ENCODE results near the gene SHLD1.

Gene SHLD1

DNA sequence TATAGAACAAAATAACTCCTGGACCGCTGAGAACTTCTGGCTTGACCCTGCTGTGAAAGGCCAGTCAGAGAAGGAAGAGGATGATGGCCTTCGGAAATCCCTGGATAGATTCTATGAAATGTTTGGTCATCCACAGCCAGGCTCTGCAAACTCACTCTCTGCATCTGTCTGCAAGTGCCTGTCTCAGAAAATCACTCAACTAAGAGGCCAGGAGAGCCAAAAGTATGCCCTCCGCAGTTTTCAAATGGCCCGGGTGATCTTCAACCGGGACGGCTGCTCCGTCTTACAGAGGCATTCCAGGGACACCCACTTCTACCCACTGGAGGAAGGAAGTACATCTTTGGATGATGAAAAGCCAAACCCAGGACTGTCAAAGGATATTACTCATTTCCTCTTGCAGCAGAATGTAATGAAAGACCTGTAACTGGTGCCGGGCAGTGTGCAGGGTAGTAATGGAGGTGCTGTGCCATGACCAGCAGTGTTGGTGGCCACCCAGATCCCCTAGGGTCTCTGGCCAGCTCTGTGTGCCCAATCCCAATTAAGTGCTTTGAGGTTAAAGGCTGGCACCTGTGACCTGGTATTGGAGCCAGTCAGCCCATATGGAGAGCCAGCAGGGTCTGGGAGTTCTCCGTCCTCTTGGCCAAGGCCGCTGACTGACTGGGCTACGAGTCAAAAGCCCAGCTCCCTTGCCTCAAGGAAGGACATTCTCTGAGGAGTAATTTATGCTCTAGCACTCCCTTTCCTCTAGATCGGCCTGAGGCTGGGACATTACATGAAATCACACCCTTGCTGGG lies 113.0 kb downstream of the SHLD1 start:
- Histone ChIP-seq H3K27me3 (no peaks in the 10 kb centered on the region), H3K9me3 (no peaks in the 10 kb centered on the region), H3K36me3 (no peaks in the 10 kb centered on the region), H3K4me3 (ENCODE audit: low read depth in 1 of 2, low read length in 1 of 2) (peak overlapping the region; percentile 44 to 45), H3K27ac (peak overlapping the region; percentile 84), H3K4me1 (ENCODE audit: control insufficient read depth in 1 of 2, insufficient read depth in 1 of 2, low read depth in 1 of 2, low read length in 1 of 2) (peaks cover 49 to 50% of the 10 kb centered on the region in 2 experiments)
- TF ChIP-seq CTCF (IDR thresholded peaks at IDR 0.05), result no peak

- H3K27me3 ChIP-seq, result no peaks in the 10 kb centered on the region
- H3K36me3 ChIP-seq, result no peaks in the 10 kb centered on the region
- H3K4me3 ChIP-seq (ENCODE audit: low read depth in 1 of 2, low read length in 1 of 2), result no peak overlapping the region
- no peak for TF ChIP-seq CTCF (IDR thresholded peaks at IDR 0.05)
- peaks cover 49 to 50% of the 10 kb centered on the region in 2 experiments for H3K4me1 ChIP-seq (ENCODE audit: control insufficient read depth in 1 of 2, insufficient read depth in 1 of 2, low read depth in 1 of 2, low read length in 1 of 2)
- H3K27ac ChIP-seq, result peak overlapping the region; percentile 84
- no peaks in the 10 kb centered on the region for H3K9me3 ChIP-seq
Observed at GRCh38 chr20:5864428-5864827, 114.2 kb downstream of the SHLD1 start.

DNA sequence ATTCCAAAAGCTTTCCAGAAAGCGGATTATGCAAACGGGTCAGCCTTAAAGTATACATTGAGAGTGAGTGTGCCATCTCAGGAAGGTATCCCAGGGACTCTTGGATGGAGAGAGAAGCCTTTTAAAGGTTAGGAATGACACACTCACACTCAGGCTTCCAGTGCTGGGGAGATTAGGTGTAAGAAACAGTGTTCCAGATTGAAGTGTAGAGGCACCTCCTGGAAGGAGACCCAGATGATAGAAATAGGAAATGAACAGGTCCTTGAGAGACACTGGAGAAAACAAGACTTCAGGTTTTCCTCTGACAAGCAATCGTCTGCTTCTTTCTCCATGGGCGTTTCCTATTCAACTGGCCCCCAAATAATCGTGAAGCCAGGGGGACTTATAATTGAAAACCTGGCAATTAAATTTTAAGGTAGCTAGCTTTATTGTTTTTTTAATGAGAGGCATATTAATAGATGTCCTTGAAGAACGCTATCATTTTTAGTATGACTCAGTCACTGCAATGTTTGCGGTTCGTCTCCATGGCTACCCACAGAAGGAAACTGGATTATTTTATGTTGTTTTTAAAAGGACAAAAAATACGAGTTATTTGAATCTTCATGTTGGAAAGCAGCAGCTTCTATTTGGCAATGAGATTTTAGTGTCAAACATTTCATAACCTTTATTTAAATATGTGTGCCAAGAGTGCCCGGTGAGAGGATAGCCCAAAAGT lies 114.8 kb downstream of the SHLD1 start:
- Histone ChIP-seq H3K27me3 (no peaks in the 10 kb centered on the region), H3K36me3 (no peaks in the 10 kb centered on the region), H3K27ac (peak overlapping the region; percentile 84), H3K4me3 (ENCODE audit: low read depth in 1 of 2, low read length in 1 of 2) (no peak overlapping the region), H3K4me1 (ENCODE audit: control insufficient read depth in 1 of 2, insufficient read depth in 1 of 2, low read depth in 1 of 2, low read length in 1 of 2) (peaks cover 49 to 50% of the 10 kb centered on the region in 2 experiments), H3K9me3 (no peaks in the 10 kb centered on the region)
- no peak for TF ChIP-seq CTCF (IDR thresholded peaks at IDR 0.05)

DNA sequence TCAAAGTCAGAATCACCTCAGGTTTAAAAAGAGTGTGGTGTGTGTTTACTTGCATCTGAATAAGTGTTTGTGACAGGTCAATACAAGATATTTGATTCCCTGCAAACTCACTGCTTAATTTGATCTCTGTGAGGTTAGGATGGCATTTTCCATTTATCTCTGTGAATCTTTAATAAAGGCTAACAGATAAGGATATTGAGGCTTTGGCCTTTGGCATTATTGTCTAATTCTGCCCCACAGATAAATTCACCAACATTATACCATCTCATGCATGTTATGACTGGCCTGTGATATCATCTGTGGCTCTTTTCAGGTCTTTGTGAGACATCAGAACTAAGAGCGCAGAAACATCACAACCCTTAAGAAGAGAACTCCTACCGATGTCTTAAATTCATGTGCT lies 115.4 kb downstream of the SHLD1 start:
- H3K27me3 ChIP-seq, result no peaks in the 10 kb centered on the region
- H3K9me3 ChIP-seq, result no peaks in the 10 kb centered on the region
- peak overlapping the region; percentile 84 for H3K27ac ChIP-seq
- no peaks in the 10 kb centered on the region for H3K36me3 ChIP-seq
- H3K4me1 ChIP-seq (ENCODE audit: control insufficient read depth in 1 of 2, insufficient read depth in 1 of 2, low read depth in 1 of 2, low read length in 1 of 2), result peaks cover 53 to 54% of the 10 kb centered on the region in 2 experiments
- no peak overlapping the region for H3K4me3 ChIP-seq (ENCODE audit: low read depth in 1 of 2, low read length in 1 of 2)
- no peak for TF ChIP-seq CTCF (IDR thresholded peaks at IDR 0.05)

- H3K9me3 ChIP-seq, result no peaks in the 10 kb centered on the region
- TF ChIP-seq CTCF (IDR thresholded peaks at IDR 0.05), result no peak
- H3K4me3 ChIP-seq (ENCODE audit: low read depth in 1 of 2, low read length in 1 of 2), result no peak overlapping the region
- no peaks in the 10 kb centered on the region for H3K36me3 ChIP-seq
- H3K27me3 ChIP-seq, result no peaks in the 10 kb centered on the region
- H3K4me1 ChIP-seq (ENCODE audit: control insufficient read depth in 1 of 2, insufficient read depth in 1 of 2, low read depth in 1 of 2, low read length in 1 of 2), result peaks cover 24 to 25% of the 10 kb centered on the region in 2 experiments
- peak overlapping the region; percentile 73 for H3K27ac ChIP-seq
Observed at GRCh38 chr20:5870568-5870981, 120.4 kb downstream of the SHLD1 start.
